NCI-H748 (cell line): Measurements from ENCODE around the gene IGFBP7.

Source experiments
- DNase-seq: peaks from one replicate; lab custom pipeline; 2025; ENCODE audit not compliant: unreplicated experiment; lab: John Stamatoyannopoulos, UW

IGFBP7 gene

GRCh38 chr4:57098415-57098814 is 11.8 kb downstream of the IGFBP7 start:
- DNase-seq = no peak

GRCh38 chr4:57097711-57098110 is 12.5 kb downstream of the IGFBP7 start:
- DNase-seq = no peak

- no peak for DNase-seq
Observed at GRCh38 chr4:57095956-57096355, 14.2 kb downstream of the IGFBP7 start.

GRCh38 chr4:57095245-57095644 is 14.9 kb downstream of the IGFBP7 start:
- no peak for DNase-seq

DNA sequence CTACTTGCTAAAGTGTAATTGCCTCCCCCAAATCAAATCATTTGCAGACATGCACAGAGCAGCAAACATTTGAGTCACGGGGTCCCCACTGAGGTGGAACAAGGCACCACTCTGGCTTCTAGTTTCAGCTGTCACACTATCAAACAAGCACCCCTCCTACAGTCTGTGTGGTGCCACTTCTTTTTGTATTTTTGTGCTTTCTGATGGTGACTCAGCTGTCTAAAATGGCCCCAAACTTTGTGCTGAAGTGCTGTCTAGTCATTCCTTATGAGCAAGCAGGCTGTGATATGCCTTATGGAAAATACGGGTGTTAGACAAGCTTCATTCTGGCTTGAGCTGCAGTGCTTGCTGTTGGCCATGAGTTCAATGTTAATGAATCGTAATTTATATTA is 15.4 kb downstream of the IGFBP7 start:
- no peak for DNase-seq

DNA sequence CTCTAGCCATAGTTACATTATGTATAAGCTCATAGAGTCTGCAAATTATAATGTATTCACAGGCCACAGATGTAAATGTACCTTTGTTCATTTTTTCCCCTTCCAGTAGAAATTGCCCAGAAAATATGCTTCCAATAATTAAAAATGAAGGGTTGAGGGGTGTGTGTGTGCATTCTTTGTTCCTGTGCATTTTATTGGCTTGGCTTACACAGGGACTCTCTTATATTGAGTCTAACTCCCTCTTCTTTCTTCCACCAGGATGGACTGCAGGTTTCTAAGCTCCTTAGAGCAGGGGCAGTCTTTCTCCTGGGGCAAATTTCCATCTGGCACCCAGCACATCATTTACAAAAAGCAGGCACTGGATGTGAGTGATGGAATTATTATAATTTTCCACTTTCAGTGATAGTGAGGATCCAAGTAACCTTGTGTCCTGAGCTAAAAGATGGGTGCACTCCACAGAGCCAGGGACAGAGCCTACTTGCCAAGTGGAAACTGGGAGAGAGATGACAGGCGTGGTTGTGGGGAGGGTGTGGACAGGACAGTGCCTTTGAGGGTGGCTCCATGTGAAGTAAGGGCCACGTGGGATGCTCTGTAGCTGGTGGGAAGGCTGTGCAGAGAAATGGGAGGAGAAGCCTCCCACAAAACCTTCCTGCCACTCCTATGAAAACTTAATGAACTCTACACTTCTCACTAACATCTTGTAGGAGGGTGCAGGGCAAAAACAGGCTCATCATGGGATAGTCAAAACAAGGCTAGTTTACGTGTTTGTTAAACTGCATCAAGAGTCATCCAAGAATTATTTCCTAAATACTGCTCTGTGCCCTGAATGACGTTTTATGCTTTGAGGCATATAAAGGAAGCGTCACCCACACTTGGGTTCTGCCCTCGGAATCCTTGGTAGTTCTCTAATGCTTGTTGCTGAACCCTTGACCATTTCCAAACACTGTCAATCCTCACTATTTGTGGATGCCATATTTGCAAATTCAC is 16.0 kb downstream of the IGFBP7 start:
- no peak for DNase-seq

GRCh38 chr4:57091657-57092162 is 18.5 kb downstream of the IGFBP7 start:
- no peak for DNase-seq

GRCh38 chr4:57090079-57090478 is 20.1 kb downstream of the IGFBP7 start:
- DNase-seq = no peak

- no peak for DNase-seq
Observed at GRCh38 chr4:57089549-57089948, 20.6 kb downstream of the IGFBP7 start.

DNA sequence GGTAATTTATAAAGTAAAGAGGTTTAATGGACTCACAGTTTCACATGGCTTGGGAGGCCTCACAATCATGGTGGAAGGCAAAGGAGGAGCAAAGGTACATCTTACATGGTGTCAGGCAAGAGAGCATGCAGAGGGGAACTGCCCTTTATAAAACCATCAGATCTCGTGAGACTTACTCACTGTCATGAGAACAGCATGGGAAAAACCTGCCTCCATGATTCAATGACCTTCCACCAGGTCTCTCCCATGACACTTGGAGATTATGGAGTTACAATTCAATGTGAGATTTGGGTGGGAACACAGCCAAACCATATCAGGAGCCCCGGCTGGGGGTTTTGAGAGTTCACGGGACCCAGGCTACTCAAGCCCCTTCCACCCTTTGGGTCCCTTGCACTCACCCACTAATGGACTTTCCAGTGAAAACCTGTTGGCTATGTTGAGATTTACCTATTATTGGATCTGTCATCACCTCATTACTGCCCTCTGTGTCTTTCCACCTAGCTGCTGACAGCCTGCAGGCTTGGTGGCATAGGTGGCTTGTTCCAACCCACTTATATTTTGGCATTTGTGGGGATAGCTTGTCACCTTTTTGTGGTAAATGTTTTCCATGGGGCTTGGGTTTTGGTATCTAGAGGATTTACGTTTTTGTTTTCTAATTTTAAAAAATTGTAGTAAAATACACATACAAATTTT is 24.0 kb downstream of the IGFBP7 start:
- no peak for DNase-seq

DNA sequence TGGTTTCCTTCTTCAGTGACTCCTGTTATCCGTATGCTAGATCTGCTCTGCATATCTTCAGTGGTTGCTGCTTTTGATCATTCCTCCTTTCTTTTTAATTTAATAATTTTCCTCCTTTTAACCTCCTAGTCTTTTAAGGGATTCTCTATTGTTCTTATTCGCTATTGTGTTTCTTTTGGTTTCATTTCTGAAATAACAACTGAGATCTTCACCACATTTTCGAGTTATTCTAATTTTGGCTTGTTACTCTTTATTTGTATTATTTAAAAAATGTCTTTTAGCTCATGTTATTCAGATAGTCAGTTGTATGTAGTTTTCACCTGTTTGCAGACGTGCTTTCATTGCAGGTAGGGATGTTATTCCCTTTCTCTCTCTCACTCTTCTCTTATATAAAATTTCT is 24.9 kb downstream of the IGFBP7 start:
- DNase-seq = no peak

- no peak for DNase-seq
Observed at GRCh38 chr4:57084360-57084759, 25.8 kb downstream of the IGFBP7 start.

DNA sequence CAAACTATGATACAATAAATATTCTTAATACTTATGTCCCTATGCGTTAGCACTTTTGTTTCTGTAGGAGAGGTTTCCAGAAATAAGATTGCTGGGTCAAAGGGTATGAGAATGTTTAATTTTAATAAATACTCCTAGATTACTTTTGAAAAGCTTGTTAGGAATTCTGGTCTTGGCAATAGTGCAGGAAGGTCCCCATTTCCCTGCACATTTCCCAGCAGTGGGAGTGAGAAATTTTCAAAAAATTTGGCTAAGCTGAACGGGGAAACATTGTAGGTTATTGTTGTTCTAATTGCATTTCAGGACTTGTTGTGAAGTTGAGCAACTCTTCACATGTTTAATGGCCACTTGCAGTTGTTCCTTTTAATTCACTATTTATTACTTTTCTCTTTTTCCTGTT is 27.1 kb downstream of the IGFBP7 start:
- no peak for DNase-seq

DNA sequence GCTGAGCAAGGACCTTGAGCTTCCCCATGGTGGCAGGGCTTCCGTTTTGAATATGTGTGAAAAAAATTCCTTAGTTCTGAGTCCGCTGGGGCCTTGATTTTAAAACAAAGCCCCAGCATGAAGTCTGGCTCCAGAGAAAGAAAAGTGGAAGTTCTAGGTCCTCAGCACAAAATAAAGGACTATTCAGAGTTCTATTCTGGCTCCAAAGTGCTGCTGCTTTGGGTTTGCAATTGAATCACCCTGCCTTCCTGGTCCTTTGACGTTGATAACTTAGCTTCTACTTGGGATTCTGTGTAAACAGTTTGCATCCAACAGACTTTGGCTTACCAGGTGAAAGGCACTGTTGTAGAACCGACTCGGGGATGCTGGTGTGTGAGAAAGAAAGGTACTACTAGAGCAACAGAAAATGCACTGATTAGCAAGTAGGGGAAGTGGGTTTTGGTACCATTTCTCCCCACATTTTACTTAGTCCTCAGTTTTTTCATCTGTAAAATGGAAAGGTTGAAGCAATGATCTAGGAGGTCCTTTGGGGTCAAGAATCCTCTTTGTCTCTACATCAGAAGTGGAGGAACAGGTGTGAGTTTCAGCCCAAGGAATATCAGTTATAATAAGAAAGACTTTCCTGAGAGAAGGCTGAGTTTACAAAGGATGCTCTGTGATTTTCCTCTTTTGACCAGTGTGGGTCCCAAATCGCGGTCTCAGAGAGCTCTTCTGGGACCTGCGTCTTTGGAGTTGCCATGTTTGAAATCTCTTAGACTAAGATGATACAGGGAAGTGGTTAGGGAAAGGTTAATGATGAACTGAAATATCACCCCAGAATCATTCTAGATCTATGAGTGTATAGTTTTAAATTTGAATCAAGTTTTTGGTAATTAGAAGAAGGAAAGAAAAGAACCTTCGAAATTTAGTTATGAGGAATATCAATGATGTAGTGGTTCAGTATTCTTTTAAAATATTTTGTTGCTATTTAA is 28.2 kb downstream of the IGFBP7 start:
- no peak for DNase-seq

GRCh38 chr4:57080781-57081650 is 29.2 kb downstream of the IGFBP7 start:
- DNase-seq = no peak

- DNase-seq = peak; percentile 24
Observed at GRCh38 chr4:57078685-57079521, 31.3 kb downstream of the IGFBP7 start.

DNA sequence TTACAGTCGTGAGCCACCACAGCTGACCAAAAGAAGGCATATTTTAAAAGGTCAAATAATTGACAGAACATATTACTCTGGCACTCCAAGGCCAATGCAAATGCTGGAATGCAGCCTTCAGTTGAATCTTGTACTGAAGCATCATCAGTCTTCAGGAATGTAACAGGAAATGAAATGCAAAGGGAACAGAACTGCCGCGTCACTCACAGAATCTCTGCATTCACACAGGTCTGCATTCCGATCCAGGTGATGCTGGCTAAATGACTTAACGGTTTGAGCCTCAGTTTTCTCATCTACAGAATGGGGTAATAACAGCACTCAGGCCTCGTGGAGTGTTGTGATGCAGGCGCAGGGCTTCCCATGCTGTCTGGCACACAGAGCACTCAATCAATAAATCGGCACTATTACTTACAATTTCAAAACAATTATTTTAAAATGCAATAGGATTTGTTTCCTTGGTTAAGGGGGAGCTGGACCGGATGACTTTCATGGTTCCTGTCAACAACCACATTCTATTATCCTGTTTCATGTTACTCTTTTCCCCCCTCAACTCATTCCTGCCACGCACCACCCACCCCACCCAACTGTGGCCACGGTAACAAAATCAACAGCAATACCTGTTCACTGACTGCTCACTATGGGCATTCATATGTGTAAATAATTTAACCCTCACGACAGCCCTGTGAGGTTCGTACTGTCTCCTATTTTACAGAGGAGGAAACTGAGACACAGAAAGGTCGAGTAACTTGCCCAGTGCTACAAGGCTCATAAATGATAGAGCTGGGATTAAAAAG is 32.4 kb downstream of the IGFBP7 start:
- no peak for DNase-seq

- DNase-seq = no peak
Observed at GRCh38 chr4:57076646-57077045, 33.5 kb downstream of the IGFBP7 start.
